ENCODE results near the gene CPA2.

Gene CPA2

DNA sequence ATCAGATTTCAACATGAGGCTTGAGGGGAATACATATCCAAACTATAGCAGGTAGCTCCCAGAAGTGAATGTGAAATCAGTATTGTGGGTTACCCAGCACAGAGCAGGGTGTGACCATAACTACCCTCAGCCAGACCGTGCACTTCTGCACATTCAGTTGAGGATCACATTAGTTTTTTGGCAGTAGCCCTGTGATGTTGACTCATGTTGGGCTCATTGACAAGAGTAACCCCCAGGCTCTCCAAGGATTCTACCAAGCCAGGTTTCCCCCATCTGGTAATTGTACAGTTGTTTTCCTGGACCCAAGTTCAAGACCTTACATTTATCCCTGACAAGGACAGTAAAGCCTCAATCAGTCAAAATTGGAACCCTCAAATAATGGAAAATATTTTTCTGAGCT lies 14.6 kb downstream of the CPA2 start:
- DNase-seq: no peak

DNA sequence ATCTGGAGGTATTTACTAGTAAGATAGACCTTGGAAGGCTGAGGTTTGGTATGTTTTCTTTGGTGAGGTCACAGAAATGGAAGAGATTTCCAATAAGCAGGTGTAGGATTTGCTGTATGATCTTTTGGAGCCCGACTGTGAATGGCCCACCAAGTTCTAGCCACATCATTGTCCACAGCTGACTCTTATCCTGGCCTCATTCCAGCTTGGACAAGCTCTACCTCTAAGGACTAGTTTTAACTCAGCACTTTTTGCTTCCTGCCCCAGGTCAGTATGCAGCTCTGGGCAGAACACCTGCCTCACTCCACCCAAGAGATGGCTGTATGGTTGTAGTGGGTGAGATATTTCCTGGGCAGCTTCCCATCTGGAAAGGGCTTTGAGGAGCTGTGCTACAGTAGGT lies 20.2 kb downstream of the CPA2 start:
- DNase-seq: no peak

DNA sequence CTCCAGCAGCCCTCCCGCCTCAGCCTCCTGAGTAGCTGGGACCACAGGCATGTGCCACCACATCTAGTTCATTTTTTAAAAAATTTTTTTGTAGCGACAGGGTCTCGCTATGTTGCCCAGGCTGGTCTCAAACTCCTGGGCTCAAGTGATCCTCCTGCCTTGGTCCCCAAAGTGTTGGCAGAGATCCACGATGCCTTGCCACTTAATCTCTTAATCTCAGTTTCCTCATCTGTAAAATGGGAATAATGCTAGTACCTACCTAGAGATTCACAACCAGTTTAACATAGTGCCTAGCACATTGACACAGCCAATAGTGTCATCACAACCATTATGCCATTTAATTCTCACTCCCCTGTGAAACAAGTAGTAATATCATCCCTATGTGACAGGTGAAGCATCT lies 21.5 kb downstream of the CPA2 start:
- DNase-seq: no peak

DNA sequence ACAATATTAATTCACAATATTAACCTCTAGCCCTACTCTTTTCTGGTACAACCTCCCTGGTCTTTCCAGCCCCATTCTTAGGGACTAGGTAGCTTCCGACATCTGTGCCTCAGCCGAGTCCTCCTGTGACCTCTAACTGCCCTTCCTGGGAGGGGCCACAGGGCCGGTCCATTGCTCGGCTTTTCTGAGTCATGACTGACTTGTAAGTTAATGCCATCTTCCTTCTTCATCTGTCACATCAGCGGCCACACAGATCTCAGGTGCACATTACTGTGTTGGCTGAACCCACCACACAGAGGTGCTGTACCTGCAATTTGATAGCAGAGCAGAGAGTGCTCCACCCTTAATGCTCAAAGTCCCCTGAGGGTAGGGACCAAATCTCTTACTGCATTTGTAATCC lies 22.2 kb downstream of the CPA2 start:
- DNase-seq: no peak

DNA sequence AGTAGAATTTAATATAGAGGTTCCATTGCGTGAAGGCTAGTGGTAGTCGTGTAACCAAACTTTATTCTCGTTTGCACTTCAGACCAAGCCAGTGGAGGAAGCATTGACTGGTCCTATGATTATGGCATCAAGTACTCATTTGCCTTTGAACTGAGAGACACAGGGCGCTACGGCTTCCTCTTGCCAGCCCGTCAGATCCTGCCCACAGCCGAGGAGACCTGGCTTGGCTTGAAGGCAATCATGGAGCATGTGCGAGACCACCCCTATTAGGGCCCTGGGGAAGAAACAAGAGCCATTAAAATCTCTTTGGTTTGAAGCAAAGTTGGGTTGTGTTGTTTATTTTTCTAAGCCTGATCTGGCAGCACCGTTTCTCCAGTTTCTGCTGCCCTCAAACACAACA lies 22.8 kb downstream of the CPA2 start:
- no peak for DNase-seq

DNA sequence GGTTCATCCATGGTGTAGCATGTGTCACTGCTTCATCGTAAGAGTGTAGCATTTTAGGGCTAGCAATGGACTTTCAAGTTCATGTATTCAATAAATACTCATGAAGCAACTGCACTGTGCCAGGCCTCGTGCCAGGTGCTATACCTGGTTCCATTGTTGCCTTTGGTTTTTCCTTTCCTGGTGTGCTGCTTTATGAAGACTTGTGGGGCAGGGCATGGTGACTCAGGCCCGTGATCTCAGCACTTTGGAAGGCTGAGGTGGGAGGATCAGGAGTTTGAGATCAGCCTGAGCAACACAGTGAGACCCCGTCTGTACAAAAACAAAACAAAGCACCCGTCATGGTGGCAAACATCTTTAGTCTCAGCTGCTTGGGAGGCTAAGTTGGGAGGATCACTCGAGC lies 24.1 kb downstream of the CPA2 start:
- DNase-seq: no peak

DNA sequence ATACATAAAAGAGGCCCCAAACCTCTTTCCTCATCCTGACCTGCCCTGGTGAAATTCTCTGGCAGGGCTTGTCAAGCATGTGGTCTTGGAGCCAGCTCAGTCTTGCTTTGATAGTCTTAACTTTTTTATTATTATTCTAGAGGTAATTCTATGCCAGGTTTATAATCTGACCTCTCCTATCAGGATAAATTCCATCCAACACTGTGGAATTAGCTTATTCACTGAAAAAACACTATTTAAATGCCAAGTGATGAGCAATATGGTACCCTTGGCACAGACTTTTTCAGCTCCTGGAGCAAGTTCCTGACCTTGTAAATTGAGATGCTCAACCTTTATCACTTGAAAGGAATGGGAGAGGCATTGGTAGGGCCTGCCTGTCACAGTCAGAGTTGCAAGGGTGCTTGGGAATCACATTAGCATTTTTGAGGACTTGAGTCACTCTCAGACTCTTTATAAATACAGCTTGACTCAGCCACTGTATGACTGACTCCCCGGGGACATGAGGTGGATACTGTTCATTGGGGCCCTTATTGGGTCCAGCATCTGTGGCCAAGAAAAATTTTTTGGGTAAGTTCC lies 26.1 kb downstream of the CPA2 start, which contains the start of gene CPA4:
CPA4 (plus strand) TSS at position 480 of the 576 bp plus-strand sequence; CDS start at position 500, 20 bp downstream.
- no peak for DNase-seq

DNA sequence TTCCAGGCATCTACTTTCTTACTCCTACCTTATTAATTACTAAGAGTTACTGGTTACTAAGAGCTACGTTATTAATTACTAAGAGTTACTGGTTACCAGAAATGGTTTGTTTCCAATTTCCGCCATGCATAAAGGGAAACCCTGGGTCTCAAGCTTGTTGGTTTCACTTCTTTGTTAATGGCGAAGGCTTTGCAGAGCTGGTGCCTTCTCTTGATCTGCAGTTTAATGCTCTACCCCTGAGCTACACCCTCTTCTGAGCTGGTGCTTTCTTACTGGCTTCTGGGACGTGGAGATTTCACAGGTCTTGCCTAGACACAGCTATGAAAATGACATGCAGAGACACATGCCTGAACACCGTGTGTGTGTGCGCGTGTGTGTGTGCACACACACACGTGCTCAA lies 26.9 kb downstream of the CPA2 start:
- no peak for DNase-seq

DNA sequence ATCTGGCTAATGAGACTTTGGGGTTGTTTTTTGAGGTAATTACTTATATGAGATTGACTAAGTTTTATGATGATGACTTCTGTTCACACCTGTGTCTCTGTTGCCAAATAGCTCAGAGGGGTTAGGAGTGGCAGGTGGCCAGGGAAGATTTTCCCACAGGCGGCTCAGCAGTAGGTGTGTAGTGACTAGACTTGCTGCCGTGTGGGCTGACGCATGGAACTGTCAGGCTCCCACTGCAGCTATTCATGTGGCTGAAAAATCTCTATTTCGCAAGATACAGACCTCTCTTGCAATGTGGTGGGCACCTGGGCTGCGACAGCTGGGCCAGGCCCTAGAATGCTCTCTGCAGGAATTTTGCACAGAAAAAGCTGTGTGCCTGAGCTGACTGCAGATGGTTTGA lies 27.7 kb downstream of the CPA2 start:
- no peak for DNase-seq

DNA sequence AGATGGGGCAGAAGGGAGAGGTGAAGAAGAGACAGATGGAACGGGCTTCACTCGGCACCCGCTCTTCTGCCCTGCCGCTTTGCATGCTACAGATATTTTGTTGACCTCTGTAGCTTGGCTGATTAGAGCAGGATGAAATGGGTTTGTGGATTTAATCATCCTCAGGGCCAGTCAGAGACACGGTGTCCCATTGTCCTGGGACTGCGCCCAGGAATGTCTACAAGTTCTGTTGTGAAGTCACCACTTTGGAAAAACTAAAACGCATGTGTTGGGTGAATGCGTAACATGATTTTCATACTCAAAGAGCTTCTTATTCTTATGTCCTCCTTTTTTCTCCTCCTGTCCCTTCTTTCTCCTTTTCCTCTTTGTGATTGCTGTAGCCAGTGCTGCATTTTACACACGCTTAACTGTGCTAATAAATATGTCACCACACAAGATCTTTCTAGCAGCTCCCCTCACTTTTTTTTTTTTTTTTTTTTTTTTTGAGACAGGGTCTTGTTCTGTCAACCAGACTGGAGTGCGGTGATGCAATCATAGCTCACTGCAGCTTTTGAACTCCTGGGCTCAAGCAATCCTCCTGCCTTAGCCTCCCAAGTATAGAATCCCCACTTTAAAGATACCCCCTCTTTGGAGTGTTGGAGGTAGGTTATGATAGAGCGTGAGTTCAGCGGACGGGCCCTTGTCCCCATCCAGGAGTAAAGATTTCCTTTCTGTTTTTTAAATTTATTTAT lies 29.7 kb downstream of the CPA2 start:
- no peak for DNase-seq

DNA sequence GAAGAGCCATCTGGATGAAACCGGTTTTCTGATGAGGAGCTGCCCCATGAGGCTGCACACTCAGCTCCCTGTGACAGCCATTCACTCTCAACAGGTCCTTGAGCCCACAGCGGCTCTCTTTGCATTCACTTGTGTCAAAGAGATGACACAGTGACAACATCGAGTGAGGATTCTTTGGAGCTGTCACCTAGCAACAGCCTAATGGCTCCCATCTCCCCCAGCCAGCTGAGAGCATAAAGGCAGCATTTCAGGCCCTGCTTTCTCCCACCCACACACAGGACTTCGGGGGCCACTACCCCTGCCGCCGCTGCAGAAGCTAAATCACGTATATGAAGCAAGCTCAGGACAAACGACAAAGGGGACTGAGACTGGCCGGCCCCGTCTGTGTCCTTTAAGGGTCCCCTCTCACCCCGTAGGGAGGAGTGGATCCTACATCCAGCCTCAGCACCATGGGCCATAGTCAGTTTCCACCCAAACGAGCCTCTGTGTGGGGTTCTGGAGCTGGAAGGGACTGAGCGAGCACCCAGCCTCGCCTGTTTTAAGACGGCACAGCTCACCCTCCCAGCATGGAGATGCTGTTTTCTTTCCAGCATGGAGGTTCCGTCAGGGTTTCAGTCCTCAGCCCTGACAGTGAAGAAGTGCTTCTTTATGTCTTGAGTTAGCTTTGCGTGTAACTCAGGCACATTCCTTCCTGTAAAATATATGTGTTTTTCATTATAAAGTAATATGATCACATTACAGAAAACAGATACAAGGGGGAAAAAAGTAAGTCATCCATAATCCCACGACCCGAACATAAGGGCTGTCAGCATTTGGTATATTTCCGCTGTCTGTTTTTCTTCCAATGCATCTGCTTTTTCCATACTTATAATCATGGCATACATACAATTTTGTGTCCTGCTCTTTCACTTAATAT lies 31.2 kb downstream of the CPA2 start:
- DNase-seq: no peak

DNA sequence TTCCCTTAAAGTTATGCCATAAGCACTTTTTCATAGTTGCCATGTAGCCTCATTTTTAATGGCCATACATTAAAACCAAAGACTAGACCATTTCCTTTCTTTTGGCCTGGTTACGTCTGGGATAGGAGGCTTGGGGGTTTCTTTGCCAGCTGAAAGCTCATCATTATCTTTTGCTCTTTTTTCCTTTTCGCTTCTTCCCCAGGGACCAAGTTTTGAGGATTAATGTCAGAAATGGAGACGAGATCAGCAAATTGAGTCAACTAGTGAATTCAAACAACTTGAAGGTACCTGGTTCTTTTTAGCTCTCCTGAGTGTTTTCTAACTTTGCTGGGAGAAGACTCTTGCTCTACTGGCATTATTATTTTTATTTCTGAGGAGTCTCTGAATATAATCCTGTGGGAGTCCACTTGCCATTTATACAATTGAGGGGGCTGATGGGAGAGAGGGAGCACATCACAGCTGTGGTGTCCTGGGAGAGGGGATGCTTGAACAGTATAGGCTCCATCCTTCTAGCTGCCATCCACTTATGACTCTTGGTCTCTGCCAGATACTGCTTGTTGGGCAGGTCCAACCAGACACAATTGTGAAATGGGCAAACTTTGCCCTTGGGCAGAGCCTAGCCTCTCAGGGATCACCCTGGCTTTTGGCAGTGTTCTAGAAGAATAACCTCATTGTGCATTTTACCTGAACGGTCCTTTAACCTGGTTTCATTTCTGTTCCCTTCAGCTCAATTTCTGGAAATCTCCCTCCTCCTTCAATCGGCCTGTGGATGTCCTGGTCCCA lies 32.1 kb downstream of the CPA2 start:
- no peak for DNase-seq

DNA sequence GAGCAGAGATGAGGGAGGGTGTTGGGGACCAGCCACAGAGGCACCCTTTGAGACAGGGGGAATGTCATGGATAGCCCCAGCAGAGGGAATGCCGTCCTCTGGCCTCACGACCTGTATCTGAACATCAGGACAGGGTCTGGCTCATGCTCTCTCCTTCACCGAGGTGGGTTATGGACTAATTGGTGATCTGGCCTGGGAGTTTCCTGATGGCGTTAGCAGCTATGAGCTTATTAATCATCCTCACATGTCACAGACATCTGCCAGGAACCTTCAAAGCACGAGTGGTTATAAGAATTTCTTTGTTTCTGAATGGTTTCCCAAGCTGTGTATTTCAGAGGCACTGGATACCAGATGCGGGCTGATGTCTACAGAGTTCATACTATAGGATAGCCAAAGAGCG lies 33.2 kb downstream of the CPA2 start:
- no peak for DNase-seq

DNA sequence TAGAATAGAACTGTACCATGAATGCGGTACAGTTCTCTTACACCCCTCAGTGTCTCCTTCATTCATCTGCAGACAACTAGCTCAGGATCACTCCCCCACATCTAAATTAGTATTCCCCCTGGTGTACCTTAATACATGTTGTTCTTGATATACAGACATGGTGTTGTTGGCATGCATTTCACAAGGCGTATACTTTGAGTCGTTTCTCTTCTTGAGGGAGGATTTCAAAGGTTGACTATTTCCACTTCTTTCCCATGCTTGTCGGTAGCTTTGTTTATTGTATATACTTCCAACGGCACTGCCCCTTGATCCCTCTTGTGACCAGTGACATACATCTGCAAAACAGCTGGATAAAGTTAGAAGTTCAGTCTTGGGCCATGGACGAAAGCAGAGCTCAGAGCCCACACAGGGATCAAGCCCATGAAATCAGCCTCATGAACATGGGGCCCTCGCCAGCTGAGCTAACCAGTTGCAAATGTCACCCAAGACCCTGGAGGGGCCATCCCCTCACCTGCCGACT lies 34.9 kb downstream of the CPA2 start:
- DNase-seq: no peak

DNA sequence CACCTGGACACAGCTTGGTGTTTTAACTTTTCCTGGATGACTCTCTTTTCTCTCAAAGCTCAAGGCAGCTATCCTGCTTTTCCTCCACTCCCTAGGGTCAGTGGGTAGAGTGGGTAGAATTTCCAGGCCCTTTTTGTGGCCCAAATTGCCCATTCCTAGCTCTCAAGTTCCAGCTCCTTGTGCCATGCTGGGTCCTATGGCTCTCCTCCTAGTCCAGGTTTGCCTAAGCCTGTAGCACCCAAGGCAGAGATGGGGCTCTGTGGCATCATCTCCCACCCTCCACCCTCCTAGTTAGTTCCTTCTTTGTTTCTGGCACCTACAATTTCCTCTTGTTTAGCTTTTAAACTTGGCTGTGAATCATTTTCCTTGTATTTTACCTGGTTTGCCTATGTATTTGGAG lies 36.0 kb downstream of the CPA2 start:
- DNase-seq: no peak

DNA sequence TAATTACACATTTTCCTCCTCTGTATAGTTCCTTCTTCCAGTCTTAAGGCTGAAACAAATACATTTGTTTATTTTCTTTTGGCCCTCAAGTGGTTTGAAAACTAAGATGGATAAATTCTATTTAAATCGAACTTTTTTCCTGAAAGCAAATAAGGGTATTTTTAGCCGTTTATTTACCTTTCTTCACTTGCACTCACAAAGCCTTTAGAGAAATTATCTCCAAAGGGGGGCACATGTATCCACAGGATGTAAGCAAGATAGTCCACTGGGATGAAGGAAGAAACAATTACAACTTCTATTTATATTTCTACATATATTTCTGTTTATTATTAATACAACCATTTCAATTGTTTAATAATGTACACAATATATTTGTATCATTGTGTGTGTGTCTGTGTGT lies 36.5 kb downstream of the CPA2 start:
- DNase-seq: no peak

DNA sequence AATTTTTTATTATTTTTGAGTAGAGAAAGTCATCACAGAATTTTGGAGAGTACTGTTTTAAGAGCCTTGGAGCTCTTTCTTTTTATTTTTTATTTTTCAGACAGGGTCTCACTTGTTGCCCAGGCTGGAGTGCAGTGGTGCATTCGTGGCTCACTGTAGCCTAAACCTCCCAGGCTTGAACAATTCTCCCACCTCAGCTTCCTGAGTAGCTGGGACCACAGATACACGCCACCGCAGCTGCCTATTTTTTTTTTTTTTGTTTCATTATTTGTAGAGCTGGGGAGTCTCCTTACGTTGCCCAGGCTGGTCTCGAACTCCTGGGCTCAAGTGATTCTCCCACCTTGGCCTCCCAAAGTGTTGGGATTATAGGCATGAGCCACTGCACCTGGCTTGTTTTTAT lies 36.9 kb downstream of the CPA2 start:
- DNase-seq: no peak

DNA sequence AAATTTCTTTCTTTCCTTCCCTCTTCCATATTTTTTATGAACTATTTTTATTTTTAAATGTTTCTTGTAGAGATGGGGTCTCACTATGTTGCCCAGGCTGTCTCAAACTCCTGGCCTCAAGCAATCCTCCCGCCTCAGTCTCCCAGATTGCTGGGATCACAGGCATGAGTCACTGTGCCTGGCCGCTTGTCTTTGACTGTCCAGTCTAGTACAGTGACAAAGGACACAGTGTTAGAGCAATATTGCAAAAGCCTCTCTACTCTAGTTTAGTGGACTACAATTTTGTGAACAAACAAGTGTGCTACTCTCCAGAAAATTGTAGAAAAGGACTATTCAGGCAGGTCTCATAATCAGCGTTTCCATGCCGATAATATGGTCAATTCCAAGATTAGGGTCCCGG lies 37.3 kb downstream of the CPA2 start:
- no peak for DNase-seq

DNA sequence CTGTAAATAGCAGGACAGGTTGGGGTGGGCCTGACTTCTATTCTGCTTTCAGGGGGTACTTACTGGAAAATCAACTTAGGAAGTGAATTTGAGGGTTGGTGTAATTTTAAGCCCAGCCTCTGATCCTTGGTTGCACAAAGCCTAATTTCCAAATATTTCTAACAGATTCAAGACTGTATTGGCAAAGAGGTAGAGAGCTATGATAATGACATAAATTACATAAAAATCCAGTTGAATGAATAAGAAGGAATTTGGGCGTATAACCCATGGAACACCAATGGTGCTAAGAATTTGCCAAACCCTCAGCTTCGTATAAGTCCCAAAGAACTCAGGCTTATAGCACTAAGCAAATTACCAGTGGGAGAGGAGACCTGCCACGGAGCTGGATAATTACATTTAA lies 38.2 kb downstream of the CPA2 start:
- DNase-seq: no peak

DNA sequence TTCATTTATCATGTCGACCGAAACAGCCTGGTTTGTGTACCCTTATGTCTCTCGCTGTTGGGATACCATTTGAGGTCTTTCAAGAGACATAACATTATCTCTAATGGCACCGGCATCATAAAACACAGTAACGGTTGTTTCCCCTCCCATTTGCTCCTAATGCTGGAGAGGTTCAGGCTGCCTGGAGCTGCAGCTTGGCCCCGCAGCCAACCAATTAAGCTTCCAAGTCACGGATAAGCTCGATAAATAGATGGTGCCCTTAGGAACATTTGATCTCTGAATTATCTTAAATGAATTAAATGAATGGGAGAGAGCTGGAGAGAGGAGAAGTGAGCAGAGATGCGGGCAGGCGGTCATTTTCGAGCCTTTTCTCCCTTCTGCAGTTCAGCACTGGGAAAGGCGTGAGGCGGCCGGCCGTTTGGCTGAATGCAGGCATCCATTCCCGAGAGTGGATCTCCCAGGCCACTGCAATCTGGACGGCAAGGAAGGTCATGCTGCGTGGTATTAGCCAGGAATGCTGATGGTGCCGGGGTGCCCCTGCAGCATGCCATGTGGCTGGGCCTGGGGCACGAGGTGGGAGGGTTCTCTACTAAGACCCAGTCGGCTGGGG lies 38.9 kb downstream of the CPA2 start:
- no peak for DNase-seq

DNA sequence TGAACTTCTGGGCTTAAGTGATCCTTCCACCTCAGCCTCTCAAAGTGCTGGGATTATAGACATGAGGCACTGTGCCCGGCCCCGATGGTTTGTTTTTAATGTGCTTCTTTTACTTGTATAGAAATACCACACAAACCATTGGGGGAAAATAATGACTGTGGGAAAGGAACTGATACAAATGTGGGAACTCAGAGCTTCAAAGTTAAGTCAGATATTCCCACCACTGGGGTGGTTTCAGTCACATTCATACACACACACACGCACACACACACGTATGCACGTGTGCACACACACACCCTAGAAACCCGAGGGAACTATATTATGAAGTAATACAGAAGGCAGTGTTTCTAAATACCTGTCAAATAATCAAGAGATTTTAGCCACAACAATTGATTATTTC lies 43.3 kb downstream of the CPA2 start:
- no peak for DNase-seq

DNA sequence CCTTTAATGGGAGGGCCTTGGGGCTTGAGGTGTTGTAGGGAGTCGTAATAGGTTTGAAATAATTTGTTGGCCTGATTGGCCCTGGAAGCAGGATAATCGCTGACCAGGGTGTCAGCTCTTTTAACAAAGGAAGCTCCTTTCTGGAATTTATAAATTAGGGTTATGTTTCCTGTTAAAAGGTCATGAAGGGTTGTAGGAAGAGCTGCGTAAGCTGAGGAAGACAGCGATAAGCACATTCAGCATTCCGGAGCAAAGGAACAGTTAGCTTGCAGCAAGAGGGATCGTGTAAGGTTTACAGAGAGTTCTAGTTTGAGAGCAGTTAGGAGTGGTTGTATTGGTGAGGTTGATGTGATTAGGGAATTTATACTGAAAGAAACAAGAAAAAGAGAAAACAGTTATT lies 47.6 kb downstream of the CPA2 start:
- DNase-seq: no peak

Data from inflammatory macrophage (primary cell).